Ovary (tissue), 9 donors: ENCODE data around the gene NXNL2. TPM values are rescaled to one million over a fixed set of nuclear protein-coding genes. Genes with fewer than 3 reads are reported as not detected.

Experiments
- DNase-seq, 5 donors: peaks; one replicate each; pipeline ENCODE4 v3.0.0-alpha.2; 2019 to 2020
- H3K27ac ChIP-seq, 2 donors: fragments of 200-600 bp; one replicate each; pipeline versions ENCODE4 v1.5.1 to v1.8.0; 2019 to 2022
- H3K27me3 ChIP-seq: fragments of 200-600 bp; one replicate; pipeline ENCODE4 v1.8.0; 2022
- H3K36me3 ChIP-seq: fragments of 200-600 bp; sonication (generic); one replicate; pipeline ENCODE4 v1.5.1; 2019
- H3K4me1 ChIP-seq: one replicate; pipeline ENCODE4 v1.8.1; 2013; ENCODE audit warnings: mild to moderate bottlenecking, moderate library complexity; ENCODE audit not compliant: insufficient read depth
- H3K4me3 ChIP-seq: fragments of 200-600 bp; sonication (generic); one replicate; pipeline ENCODE4 v1.5.1; 2017
- H3K9me3 ChIP-seq, 2 donors: fragments of 200-600 bp in 1 of 2; sonication (generic) in 1 of 2; one replicate each; pipeline versions ENCODE4 v1.5.1 to v1.8.1; 2013 to 2019; ENCODE audit warnings: mild to moderate bottlenecking in 1 of 2, moderate library complexity in 1 of 2
- CTCF ChIP-seq, 3 donors: fragments of 450-650 bp in 2 of 3; fragments of 200-600 bp in 1 of 3; IDR thresholded peaks; one replicate each; pipeline versions ENCODE4 v1.5.1 to v1.8.0; 2016 to 2022; ENCODE audit warnings: antibody characterized with exemption in 3 of 3, mild to moderate bottlenecking in 1 of 3
- EP300 ChIP-seq: sonication (generic); formaldehyde crosslinking; IDR thresholded peaks from one replicate; pipeline ENCODE4 v1.6.1; 2017; ENCODE audit warnings: antibody characterized with exemption
- POLR2A ChIP-seq: fragments of 450-650 bp; IDR thresholded peaks from one replicate; pipeline ENCODE4 v1.6.1; 2017; ENCODE audit warnings: antibody characterized with exemption, mild to moderate bottlenecking, moderate library complexity
- WGBS, 3 donors: extraction: QIAGEN DNeasy Blood & Tissue Kit in 1 of 3; methylation state at CpG; one replicate each; pipeline versions ENCODE4 v1.1.5 to v1.1.7; 2013 to 2017; 5-methylcytosine and 5-hydroxymethylcytosine counted together
- intact Hi-C, 4 donors: fragments of 100-400 bp; cut with DNase I; formaldehyde crosslinking; loops; one replicate each; pipeline versions ENCODE4 v1.11.0 to v1.15.1; 2022 to 2023
- polyA plus RNA-seq, 2 donors: library from polyadenylated mRNA; stranded (reverse); fragments of 200-250 nt in 1 of 2; fragments of 350-450 nt in 1 of 2; fragmentation: Illumina TruSeq in 1 of 2; extraction: RNeasy Lipid Tissue Mini Kit (QIAGEN cat#74804) in 1 of 2; gene quantifications; one replicate each; pipeline ENCODE4 v1.2.3, GENCODE V29; 2013 to 2014
- total RNA-seq, 7 donors: library from RNA; depleted of rRNA in 2 of 7; stranded (reverse); fragments of >200 nt in 2 of 7; fragmentation: NEBNext Ultra II Directional in 3 of 7; extraction: Animal tissue kit (Norgen Biotek cat#: 25700) in 3 of 7; gene quantifications; one replicate each; pipeline versions ENCODE4 v1.1.0 to v1.2.4, GENCODE V29; 2016 to 2023
- donor health status: DM: no; HTN: no; CAD: no; lungs with moderate emphysema.
- donor health status: DM: no; HTN: no; CAD: no.
- donor health status: Bipolar disorder and iron deficiency.
- donor health status: DM: yes; HTN: yes; CAD: no.
- donor health status: DM: no; HTN: no; CAD: no.
- donor health status: DM: yes; HTN: yes; CAD: no.

Gene NXNL2
- total and polyA plus RNA-seq, 9 donors = 1.9 to 52.4 (median 4.3) TPM

- no peak overlapping the region for H3K4me3 ChIP-seq
- DNase-seq = no peak
- intact Hi-C loops = loop anchor here in 3 of 4 donors (10.0 kb wide), 2 partner anchors 473 to 503 kb away; no protein-coding TSS in a partner anchor
- H3K4me1 ChIP-seq = no peaks in the 10 kb centered on the region
- H3K27me3 ChIP-seq = no peaks in the 10 kb centered on the region
- TF ChIP-seq CTCF (IDR thresholded peaks at IDR 0.05) = no peak
- 90 to 93% (median 90%) methylated on average over 19 of the region's 19 CpGs for WGBS, 3 donors
- no peak overlapping the region for H3K27ac ChIP-seq
- no peaks in the 10 kb centered on the region for H3K9me3 ChIP-seq
- no peaks in the 10 kb centered on the region for H3K36me3 ChIP-seq
These were observed 42.5 kb downstream of the NXNL2 start for GRCh38 chr9:88577256-88578120.

- no peak for TF ChIP-seq POLR2A
- TF ChIP-seq CTCF (IDR thresholded peaks at IDR 0.05) = peak; percentile 81 to 93 (median 88)
- no peak for TF ChIP-seq EP300
- intact Hi-C loops = loop anchor here in 3 of 4 donors (10.0 kb wide), 2 partner anchors 474 to 504 kb away; no protein-coding TSS in a partner anchor
- WGBS, 3 donors = 42 to 44% (median 42%) methylated on average over 28 of the region's 28 CpGs
- Histone ChIP-seq H3K4me1 (no peaks in the 10 kb centered on the region), H3K36me3 (no peaks in the 10 kb centered on the region), H3K27ac (no peak overlapping the region), H3K4me3 (no peak overlapping the region), H3K27me3 (no peaks in the 10 kb centered on the region), H3K9me3 (no peaks in the 10 kb centered on the region)
- DNase-seq = peak; percentile 75 to 91 (median 86)
These were observed 43.4 kb downstream of the NXNL2 start for GRCh38 chr9:88578121-88579049.

GRCh38 chr9:88579050-88579715 lies 44.2 kb downstream of the NXNL2 start:
- no peaks in the 10 kb centered on the region for H3K27me3 ChIP-seq
- WGBS, 3 donors = 84 to 93% (median 87%) methylated on average over 7 to 10 of the region's 10 CpGs
- no peaks in the 10 kb centered on the region for H3K36me3 ChIP-seq
- no peak overlapping the region for H3K27ac ChIP-seq
- TF ChIP-seq POLR2A (no peak), CTCF (IDR thresholded peaks at IDR 0.05) (no peak), EP300 (no peak)
- intact Hi-C loops = loop anchor here in 3 of 4 donors (10.0 kb wide), 2 partner anchors 474 to 504 kb away; no protein-coding TSS in a partner anchor
- no peak overlapping the region for H3K4me3 ChIP-seq
- H3K9me3 ChIP-seq = no peaks in the 10 kb centered on the region
- no peak for DNase-seq
- no peaks in the 10 kb centered on the region for H3K4me1 ChIP-seq

GRCh38 chr9:88580961-88581360 lies 46.0 kb downstream of the NXNL2 start:
- Histone ChIP-seq H3K27ac (no peak overlapping the region), H3K4me3 (no peak overlapping the region), H3K36me3 (no peaks in the 10 kb centered on the region), H3K4me1 (no peaks in the 10 kb centered on the region), H3K27me3 (no peaks in the 10 kb centered on the region), H3K9me3 (no peaks in the 10 kb centered on the region)
- DNase-seq = no peak
- WGBS, 3 donors = 56 to 68% (median 65%) methylated on average over 5 of the region's 5 CpGs
- TF ChIP-seq EP300 = no peak
- no peak for TF ChIP-seq POLR2A
- TF ChIP-seq CTCF (IDR thresholded peaks at IDR 0.05) = no peak
- intact Hi-C loops = no loop called here
